Stomach (tissue), 9 donors: ENCODE measurements around the gene MCEE. TPM values are rescaled to one million over a fixed set of nuclear protein-coding genes. Genes with fewer than 3 reads are reported as not detected.

Source experiments
- DNase-seq, 2 donors: peaks; one replicate each; pipeline versions ENCODE4 v3.0.0 to v3.0.0-alpha.2; 2013 to 2019
- H3K27ac ChIP-seq, 5 donors: fragments of 200-600 bp in 4 of 5; sonication (generic) in 4 of 5; one replicate each; pipeline ENCODE4 v1.5.1; 2013 to 2019; ENCODE audit warnings: mild to moderate bottlenecking in 1 of 5, moderate library complexity in 1 of 5
- H3K27me3 ChIP-seq, 3 donors: fragments of 200-600 bp; sonication (generic); one replicate each; pipeline ENCODE4 v1.5.1; 2017 to 2019; ENCODE audit warnings: mixed run types in 1 of 3
- H3K36me3 ChIP-seq, 4 donors: fragments of 200-600 bp; sonication (generic); 1 replicate in 3 of 4; 2 replicates in 1 of 4; pipeline ENCODE4 v1.5.1; 2016 to 2019
- H3K4me1 ChIP-seq, 4 donors: fragments of 200-600 bp; sonication (generic); one replicate each; pipeline ENCODE4 v1.5.1; 2016 to 2019
- H3K4me3 ChIP-seq, 4 donors: fragments of 200-600 bp; sonication (generic) in 3 of 4; one replicate each; pipeline ENCODE4 v1.5.1; 2016 to 2019; ENCODE audit warnings: mild to moderate bottlenecking in 1 of 4
- H3K9me3 ChIP-seq, 4 donors: fragments of 200-600 bp; sonication (generic); one replicate each; pipeline ENCODE4 v1.5.1; 2016 to 2019
- CTCF ChIP-seq, 7 experiments: fragments of 450-650 bp in 4 of 7; fragments of 200-600 bp in 3 of 7; sonication (generic) in 3 of 7; IDR thresholded peaks; one replicate each; pipeline ENCODE4 v1.5.1; 2016 to 2019; ENCODE audit warnings: antibody characterized with exemption in 7 of 7, control low read depth in 2 of 7, mild to moderate bottlenecking in 1 of 7
- EP300 ChIP-seq: sonication (generic); formaldehyde crosslinking; IDR thresholded peaks from one replicate; pipeline ENCODE4 v1.6.1; 2017; ENCODE audit warnings: antibody characterized with exemption
- POLR2A ChIP-seq, 4 donors: fragments of 450-650 bp; IDR thresholded peaks; one replicate each; pipeline ENCODE4 v1.6.1; 2016; ENCODE audit warnings: antibody characterized with exemption in 4 of 4, control low read depth in 2 of 4, mild to moderate bottlenecking in 1 of 4, moderate library complexity in 1 of 4
- POLR2AphosphoS5 ChIP-seq, 3 donors: sonication (generic); formaldehyde crosslinking; IDR thresholded peaks; one replicate each; pipeline ENCODE4 v1.6.1; 2016; ENCODE audit warnings: antibody characterized with exemption in 3 of 3
- WGBS, 5 donors: extraction: QIAGEN DNeasy Blood & Tissue Kit in 3 of 5; methylation state at CpG; one replicate each; pipeline versions ENCODE4 v1.1.5 to v1.1.7; 2013 to 2018; 5-methylcytosine and 5-hydroxymethylcytosine counted together
- intact Hi-C: fragments of 100-400 bp; cut with DNase I; formaldehyde crosslinking; loops from one replicate; pipeline ENCODE4 v1.15.1; 2023; ENCODE audit warnings: low total_unique reads
- polyA plus RNA-seq, 3 donors: library from polyadenylated mRNA; stranded (reverse); fragments of 200-250 nt; gene quantifications; one replicate each; pipeline ENCODE4 v1.2.3, GENCODE V29; 2013
- total RNA-seq, 5 donors: library from RNA; depleted of rRNA; stranded (reverse); fragments of >200 nt; gene quantifications; one replicate each; pipeline versions ENCODE4 v1.1.0 to v1.2.3, GENCODE V29; 2014 to 2016
- donor health status: healthy with polysubstance abuse.
- donor health status: Bipolar disorder and iron deficiency.
- donor health status: healthy.

Gene MCEE
- total and polyA plus RNA-seq, 8 donors = 4.0 to 53.6 (median 25.1) TPM; not detected in 1

- no peaks in the 10 kb centered on the region for H3K9me3 ChIP-seq
- TF ChIP-seq POLR2AphosphoS5 (IDR thresholded peaks at IDR 0.05) = no peak
- no peak for TF ChIP-seq EP300
- TF ChIP-seq CTCF (IDR thresholded peaks at IDR 0.05) = no peak
- no peak for TF ChIP-seq POLR2A (IDR thresholded peaks at IDR 0.05)
- 90 to 98% (median 95%) methylated on average over 2 of the region's 2 CpGs for WGBS, 5 donors
- H3K36me3 ChIP-seq = peaks cover 55 to 86% (median 76%) of the 10 kb centered on the region in 4 donors
- H3K27me3 ChIP-seq = no peaks in the 10 kb centered on the region
- no peak overlapping the region for H3K4me3 ChIP-seq
- H3K27ac ChIP-seq = no peak overlapping the region
- DNase-seq = no peak
- intact Hi-C loops = no loop called here
- H3K4me1 ChIP-seq = peaks cover 7 to 38% (median 26%) of the 10 kb centered on the region in 4 donors
Measured at GRCh38 chr2:71074893-71075395, 55.1 kb downstream of the MCEE start.

GRCh38 chr2:71073475-71073874 lies 56.6 kb downstream of the MCEE start:
- no peaks in the 10 kb centered on the region for H3K27me3 ChIP-seq
- no peak overlapping the region for H3K27ac ChIP-seq
- no peak for DNase-seq
- WGBS, 5 donors = 86 to 97% (median 97%) methylated on average over 8 of the region's 8 CpGs
- H3K4me3 ChIP-seq = no peak overlapping the region
- intact Hi-C loops = no loop called here
- no peaks in the 10 kb centered on the region for H3K9me3 ChIP-seq
- TF ChIP-seq EP300 = no peak
- no peak for TF ChIP-seq POLR2AphosphoS5 (IDR thresholded peaks at IDR 0.05)
- no peak for TF ChIP-seq POLR2A (IDR thresholded peaks at IDR 0.05)
- TF ChIP-seq CTCF (IDR thresholded peaks at IDR 0.05) = no peak
- H3K36me3 ChIP-seq = peaks cover 47 to 71% (median 62%) of the 10 kb centered on the region in 4 donors
- H3K4me1 ChIP-seq = peaks cover 7 to 49% (median 38%) of the 10 kb centered on the region in 4 donors

GRCh38 chr2:71072492-71072891 lies 57.5 kb downstream of the MCEE start:
- Histone ChIP-seq H3K4me3 (no peak overlapping the region), H3K27ac (peak overlapping the region in 4 of 5 donors; percentile 28 to 71 (median 42)), H3K4me1 (peaks cover 9 to 52% (median 41%) of the 10 kb centered on the region in 4 donors), H3K27me3 (no peaks in the 10 kb centered on the region), H3K9me3 (no peaks in the 10 kb centered on the region), H3K36me3 (peaks cover 39 to 61% (median 52%) of the 10 kb centered on the region in 4 donors)
- TF ChIP-seq POLR2A (IDR thresholded peaks at IDR 0.05) (no peak), EP300 (no peak), CTCF (IDR thresholded peaks at IDR 0.05) (no peak), POLR2AphosphoS5 (IDR thresholded peaks at IDR 0.05) (no peak)
- WGBS, 5 donors = 90 to 99% (median 97%) methylated on average over 4 of the region's 4 CpGs
- DNase-seq = no peak
- intact Hi-C loops = no loop called here

GRCh38 chr2:71071681-71072398 lies 58.2 kb downstream of the MCEE start:
- 68 to 78% (median 71%) methylated on average over 14 of the region's 14 CpGs for WGBS, 5 donors
- H3K4me3 ChIP-seq = no peak overlapping the region
- peaks cover 36 to 55% (median 46%) of the 10 kb centered on the region in 4 donors for H3K36me3 ChIP-seq
- H3K27ac ChIP-seq = peak overlapping the region in 4 of 5 donors; percentile 36 to 71 (median 42)
- DNase-seq = peak in 1 of 2 donors; percentile 73
- TF ChIP-seq POLR2A (IDR thresholded peaks at IDR 0.05) (no peak), POLR2AphosphoS5 (IDR thresholded peaks at IDR 0.05) (no peak), CTCF (IDR thresholded peaks at IDR 0.05) (no peak), EP300 (no peak)
- H3K27me3 ChIP-seq = no peaks in the 10 kb centered on the region
- peaks cover 13 to 59% (median 46%) of the 10 kb centered on the region in 4 donors for H3K4me1 ChIP-seq
- intact Hi-C loops = no loop called here
- H3K9me3 ChIP-seq = no peaks in the 10 kb centered on the region
